A549 treated with AZD9567 at 1 μM for 4 hours (cell line): ENCODE results near the gene AHNAK2. TPM values are rescaled to one million over a fixed set of nuclear protein-coding genes. Genes with fewer than 3 reads are reported as not detected.

ENCODE experiments used
- total RNA-seq: library from RNA; stranded (reverse); fragments of 200-300 nt; extraction: Qiagen RNA extraction; gene quantifications from 5 replicates; pipeline ENCODE4 v1.2.3, GENCODE V29; 2022; ENCODE audit not compliant: insufficient read depth

Gene AHNAK2
- total RNA-seq, result 183 to 234 TPM (median 196 TPM) in 5 replicates

DNA sequence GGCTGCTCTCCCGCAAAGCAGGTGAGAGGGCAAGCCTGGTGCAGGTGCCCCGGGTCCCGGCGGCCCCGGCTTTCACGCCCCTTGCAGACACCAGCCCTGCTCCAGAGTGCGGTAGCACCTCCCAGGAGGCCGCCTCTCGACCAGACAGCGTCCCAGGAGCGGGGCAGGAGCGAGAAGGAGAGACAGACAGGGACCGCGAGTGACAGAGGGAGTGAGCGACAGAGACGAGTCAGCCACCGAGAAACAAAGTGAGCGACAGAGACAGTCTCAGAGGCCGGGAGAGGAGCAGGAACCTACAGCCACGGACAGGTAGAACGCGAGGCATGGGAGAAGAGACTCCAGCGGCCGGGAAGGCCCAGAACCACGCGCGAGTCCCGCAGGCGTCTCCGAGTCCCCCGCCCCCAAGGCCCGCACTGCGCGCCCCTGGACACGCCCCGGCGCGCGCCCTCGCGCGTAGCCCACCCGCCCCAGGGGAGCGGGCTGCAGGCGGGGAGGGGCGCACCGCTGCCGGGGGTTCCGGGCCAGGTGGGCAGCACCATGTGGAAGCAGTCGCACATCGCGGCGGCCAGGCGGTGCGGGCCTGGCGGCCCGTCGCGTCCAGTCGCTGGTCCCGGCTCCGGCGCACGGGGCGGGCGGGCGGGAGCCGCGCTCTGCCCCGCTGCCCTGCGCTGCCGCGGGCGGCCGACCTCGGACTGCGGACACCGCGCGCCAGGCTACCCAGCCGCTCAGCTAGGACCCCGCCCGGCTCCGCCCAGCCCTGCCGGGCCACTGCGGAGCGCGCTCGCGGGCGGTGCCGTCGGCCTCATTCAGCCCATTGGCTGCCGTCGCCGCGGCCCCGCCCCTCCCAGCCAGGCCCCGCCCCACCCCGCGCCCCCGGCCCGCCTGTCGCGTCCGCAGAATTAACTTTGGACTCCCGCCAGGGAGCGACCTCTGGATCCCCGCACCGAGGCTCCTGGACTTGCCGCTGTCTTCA, at the start of gene AHNAK2:
Gene AHNAK2 (minus strand): TSS at position 694 of the 973 bp plus-strand sequence. CDS start 137 bp downstream, at position 557.

GRCh38 chr14:105020815-105021655, 42.9 kb upstream of the AHNAK2 start, which contains the start of gene CDCA4:
Gene CDCA4, minus strand, starts transcription at chr14:105021083. Its CDS starts 9,154 bp downstream, at chr14:105011929.

DNA sequence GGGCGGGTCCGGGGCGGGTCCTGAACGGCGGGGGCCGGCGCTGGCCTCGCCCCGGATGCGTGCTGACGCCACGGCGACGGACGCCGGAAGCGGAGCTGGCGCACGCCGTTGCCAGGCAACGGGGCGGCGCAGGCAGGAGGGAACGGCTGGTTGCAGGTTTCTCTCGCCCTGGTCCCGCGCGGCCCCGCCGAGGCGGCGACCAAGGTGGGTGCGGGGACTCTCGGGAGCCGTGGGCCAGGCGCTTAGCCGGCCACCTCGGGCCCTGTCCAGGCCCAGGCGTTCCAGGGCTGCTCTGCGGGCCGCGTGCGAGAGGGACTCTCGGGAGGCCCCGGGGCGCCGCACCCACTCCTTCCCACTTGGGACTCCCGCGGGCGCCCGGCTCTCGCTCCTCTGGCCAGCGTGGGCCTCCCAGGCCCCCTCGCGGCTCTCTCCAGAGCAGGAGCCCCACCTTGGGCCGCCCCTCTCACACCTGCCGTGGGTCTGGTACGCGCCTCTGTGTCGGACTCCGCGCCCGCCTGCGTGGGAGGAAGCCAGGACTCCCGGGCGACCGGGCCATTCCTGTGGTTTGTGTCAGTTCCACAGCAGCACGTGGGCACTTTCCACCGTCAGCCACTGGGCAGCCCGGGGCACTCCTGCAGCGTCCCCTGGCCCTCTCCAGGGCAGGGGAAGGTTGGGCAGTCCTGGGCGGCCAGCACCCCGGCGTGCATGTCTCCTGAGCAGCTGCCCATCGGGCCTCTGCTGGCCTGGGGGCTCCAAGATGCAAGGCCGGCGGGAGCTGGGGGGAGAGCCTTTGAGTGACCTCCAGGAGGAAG, 7.7 kb upstream of the AHNAK2 start, which contains the start of gene CLBA1:
Gene CLBA1 (plus strand): TSS at position 114 of the 812 bp plus-strand sequence. CDS start 644 bp downstream, at position 758.

GRCh38 chr14:104924421-104925213, 53.6 kb downstream of the AHNAK2 start, which contains the start of gene PLD4:
Gene PLD4, plus strand, starts transcription at chr14:104924879. Its CDS starts 2,262 bp downstream, at chr14:104927141.

Other genes starting within 250 kb of the AHNAK2 start
- gene SIVA1, start 225.2 kb downstream of the AHNAK2 start, total RNA-seq, result 111 to 224 TPM (median 212 TPM) in 5 replicates
- 79.8 to 113 TPM (median 105 TPM) in 5 replicates for gene AKT1, start 182.6 kb downstream of the AHNAK2 start, total RNA-seq
- 2.4 to 3.7 TPM (median 3.0 TPM) in 5 replicates for gene ZBTB42, start 177.3 kb downstream of the AHNAK2 start, total RNA-seq
- gene CEP170B, start 113.1 kb downstream of the AHNAK2 start, total RNA-seq, result 14.1 to 30.0 TPM (median 29.0 TPM) in 5 replicates
- gene PLD4, start 53.5 kb downstream of the AHNAK2 start, total RNA-seq, result 0.01 to 0.16 TPM (median 0.09 TPM) in 3 of 5 replicates, not detected in the others
- 11.3 to 22.3 TPM (median 20.2 TPM) in 5 replicates for gene CLBA1, start 7.4 kb upstream of the AHNAK2 start, total RNA-seq
- gene CDCA4, start 42.7 kb upstream of the AHNAK2 start, total RNA-seq, result 44.8 to 57.5 TPM (median 49.9 TPM) in 5 replicates
- gene GPR132, start 87.1 kb upstream of the AHNAK2 start, total RNA-seq, result 0.37 to 0.60 TPM (median 0.48 TPM) in 4 of 5 replicates, not detected in the other
- gene JAG2, start 190.4 kb upstream of the AHNAK2 start, total RNA-seq, result 26.4 to 35.5 TPM (median 30.5 TPM) in 5 replicates
- gene NUDT14, start 202.9 kb upstream of the AHNAK2 start, total RNA-seq, result 21.9 to 51.1 TPM (median 44.5 TPM) in 5 replicates